C4-2B (cell line): ENCODE data around the gene MED13L.

Experiments used
- CTCF ChIP-seq: fragments of 450-650 bp; conservative IDR thresholded peaks from 2 replicates; pipeline ENCODE4 v1.5.1; 2017; ENCODE audit warnings: mild to moderate bottlenecking
- ZFX ChIP-seq: fragments of 450-650 bp; IDR thresholded peaks from 2 replicates; pipeline ENCODE4 v1.6.1; 2017

- peak; percentile 72 for TF ChIP-seq CTCF
- no peak for TF ChIP-seq ZFX
Measured at GRCh38 chr12:116015525-116015924, 262.0 kb downstream of the MED13L start.
